Kidney (tissue), 14 donors: Measurements from ENCODE around the gene TMEM203. TPM values are rescaled to one million over a fixed set of nuclear protein-coding genes. Genes with fewer than 3 reads are reported as not detected.

ENCODE experiments used
- DNase-seq, 5 donors: peaks; one replicate each; pipeline ENCODE4 v3.0.0-alpha.2; 2013 to 2020
- FAIRE-seq: peaks from 2 replicates; lab custom pipeline; 2012; peaks lifted over from hg19 to GRCh38; lab: Jason Lieb, UNC
- H3K27ac ChIP-seq, 2 donors: one replicate each; pipeline ENCODE4 v1.7.0; 2013; ENCODE audit warnings: low read depth in 2 of 2, low read length in 2 of 2, inconsistent platforms in 1 of 2
- H3K27me3 ChIP-seq: one replicate; pipeline ENCODE4 v1.7.1; 2013; ENCODE audit warnings: low read length, inconsistent platforms; ENCODE audit not compliant: control insufficient read depth, insufficient read depth
- H3K36me3 ChIP-seq, 3 donors: one replicate each; pipeline versions ENCODE4 v1.7.0 to v1.7.1; 2013; ENCODE audit warnings: low read length in 3 of 3, control low read depth in 1 of 3, inconsistent platforms in 1 of 3; ENCODE audit not compliant: insufficient read depth in 3 of 3, control insufficient read depth in 2 of 3
- H3K4me1 ChIP-seq, 3 donors: one replicate each; pipeline versions ENCODE4 v1.7.0 to v1.7.1; 2013; ENCODE audit warnings: low read length in 3 of 3, inconsistent platforms in 1 of 3, low read depth in 1 of 3; ENCODE audit not compliant: control insufficient read depth in 2 of 3, insufficient read depth in 2 of 3
- H3K4me3 ChIP-seq, 3 donors: one replicate each; pipeline versions ENCODE4 v1.7.0 to v1.8.1; 2013; ENCODE audit warnings: low read length in 3 of 3, control low read depth in 1 of 3, inconsistent platforms in 1 of 3
- H3K9ac ChIP-seq, 3 donors: one replicate each; pipeline versions ENCODE4 v1.7.0 to v1.7.1; 2013; ENCODE audit warnings: low read length in 3 of 3, control low read depth in 1 of 3, inconsistent platforms in 1 of 3
- H3K9me3 ChIP-seq, 3 donors: one replicate each; pipeline versions ENCODE4 v1.7.0 to v1.7.1; 2013; ENCODE audit warnings: low read length in 3 of 3, control low read depth in 1 of 3, inconsistent platforms in 1 of 3; ENCODE audit not compliant: control insufficient read depth in 2 of 3, insufficient read depth in 1 of 3
- CTCF ChIP-seq: IDR thresholded peaks from 3 replicates; pipeline ENCODE4 v1.5.1; 2012; ENCODE audit warnings: mild to moderate bottlenecking, moderate library complexity, borderline replicate concordance; ENCODE audit not compliant: insufficient read depth; ENCODE audit errors: extremely low read depth
- intact Hi-C: fragments of 100-400 bp; cut with DNase I; formaldehyde crosslinking; loops from one replicate; pipeline ENCODE4 v1.11.1; 2022
- polyA plus RNA-seq: library from polyadenylated mRNA; stranded (reverse); fragments of 350-450 nt; fragmentation: Illumina TruSeq; extraction: RNeasy Lipid Tissue Mini Kit (QIAGEN cat#74804); gene quantifications from one replicate; pipeline ENCODE4 v1.2.3, GENCODE V29; 2014; ENCODE audit warnings: low read depth, low replicate concordance; ENCODE audit not compliant: insufficient read depth
- total RNA-seq: library from RNA; stranded (reverse); fragmentation: NEBNext Ultra II Directional; extraction: Animal tissue kit (Norgen Biotek cat#: 25700); gene quantifications from one replicate; pipeline ENCODE4 v1.2.1, GENCODE V29; 2021
- donor health status: control.
- donor health status: control.
- donor health status: control.
- donor health status: control.
- donor health status: control.
- donor health status: DM: yes; HTN: yes; CAD: no.
- donor health status: Normal renal cell carcinoma (clear cell type).

The TMEM203 gene
- total and polyA plus RNA-seq, 2 donors from 2014 or later = 36.3 to 53.5 TPM

DNA sequence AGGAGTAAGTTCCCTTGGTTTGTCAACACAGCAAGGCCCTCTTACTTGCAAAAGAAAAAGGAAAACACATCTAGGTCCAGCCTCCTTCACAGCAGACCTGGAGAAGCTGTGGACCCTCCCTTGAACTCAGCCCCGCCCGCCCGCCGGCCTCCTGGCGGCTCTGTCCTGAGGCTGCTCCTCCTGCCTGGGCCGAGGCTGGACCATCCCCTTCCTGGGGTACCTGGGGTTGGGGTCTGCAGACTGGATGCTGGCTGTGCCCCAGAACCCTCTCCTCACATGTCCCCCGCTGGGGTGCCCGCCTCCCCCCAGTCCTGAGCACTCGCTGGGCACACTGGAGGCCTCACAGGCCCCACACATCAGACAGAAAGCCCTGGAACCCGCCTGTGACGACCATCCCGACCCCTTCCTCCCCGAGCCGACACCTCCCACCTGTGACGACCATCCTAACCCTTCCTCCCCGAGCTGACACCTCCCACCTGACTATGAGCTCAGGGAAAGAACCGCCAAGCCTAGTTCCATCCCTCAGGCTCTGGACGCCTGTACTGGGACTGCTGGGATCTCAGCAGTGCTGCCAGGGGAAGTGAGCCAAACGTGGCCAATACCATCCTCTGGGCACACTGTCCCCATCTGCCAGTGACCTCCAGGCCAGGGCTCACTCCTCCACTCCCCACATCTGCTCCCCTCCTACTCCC lies 26.4 kb downstream of the TMEM203 start:
- no peak overlapping the region for H3K9ac ChIP-seq
- no peaks in the 10 kb centered on the region for H3K27me3 ChIP-seq
- no peaks in the 10 kb centered on the region for H3K4me1 ChIP-seq
- H3K4me3 ChIP-seq = no peak overlapping the region
- H3K36me3 ChIP-seq = peaks cover 0 to 22% (median 22%) of the 10 kb centered on the region in 3 donors
- no peak overlapping the region for H3K27ac ChIP-seq
- H3K9me3 ChIP-seq = no peaks in the 10 kb centered on the region
- no peak for FAIRE-seq
- DNase-seq = no peak
- intact Hi-C loops = no loop called here
- no peak for TF ChIP-seq CTCF

DNA sequence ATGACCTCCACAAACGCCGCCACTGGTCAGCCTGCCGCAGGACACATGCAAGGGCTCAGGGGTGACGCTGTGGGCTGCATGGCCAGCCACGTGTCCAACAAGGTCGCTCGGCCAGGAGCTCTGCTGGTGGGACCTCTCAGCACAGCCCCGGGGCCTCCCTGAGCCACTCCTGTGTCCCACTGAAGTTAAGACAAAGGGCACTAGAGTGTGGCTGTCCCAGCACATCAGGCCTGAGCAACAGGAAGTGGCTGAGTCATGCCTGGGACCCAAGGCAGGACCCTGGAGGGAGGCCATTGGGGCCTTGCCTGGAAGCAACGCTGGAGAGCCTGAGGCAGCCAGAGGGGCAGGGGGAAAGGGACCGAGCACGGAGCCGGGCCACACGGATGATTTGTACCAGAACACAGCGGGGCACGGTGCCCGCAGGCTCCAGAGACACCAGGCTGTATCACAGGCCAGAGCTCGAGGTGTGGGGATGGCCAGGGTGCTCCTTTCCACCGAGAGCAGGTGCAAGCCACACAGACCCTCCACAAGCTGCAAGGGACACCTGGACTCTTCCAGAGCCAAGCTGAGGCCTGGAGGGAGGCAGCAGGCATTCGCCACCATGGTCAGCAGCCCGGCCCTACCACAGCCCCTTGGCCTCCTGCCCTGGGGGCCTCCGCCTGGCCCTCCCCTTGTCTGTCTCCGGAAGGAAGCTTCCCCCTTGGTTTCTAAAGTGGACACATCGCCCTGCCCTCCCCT lies 27.1 kb downstream of the TMEM203 start:
- Histone ChIP-seq H3K27ac (no peak overlapping the region), H3K27me3 (no peaks in the 10 kb centered on the region), H3K36me3 (peaks cover 0 to 18% (median 16%) of the 10 kb centered on the region in 3 donors), H3K4me1 (peaks cover 0 to under 1% (median 0%) of the 10 kb centered on the region in 3 donors), H3K4me3 (no peak overlapping the region), H3K9me3 (no peaks in the 10 kb centered on the region), H3K9ac (no peak overlapping the region)
- FAIRE-seq (no peak), DNase-seq (no peak)
- no peak for TF ChIP-seq CTCF
- intact Hi-C loops = no loop called here

GRCh38 chr9:137176302-137177182 lies 28.9 kb downstream of the TMEM203 start:
- Histone ChIP-seq H3K36me3 (peaks cover 0 to 8% (median 7%) of the 10 kb centered on the region in 3 donors), H3K27me3 (no peaks in the 10 kb centered on the region), H3K27ac (no peak overlapping the region), H3K9ac (no peak overlapping the region), H3K4me1 (peaks cover 0 to 2% (median 0%) of the 10 kb centered on the region in 3 donors), H3K4me3 (no peak overlapping the region), H3K9me3 (no peaks in the 10 kb centered on the region)
- peak; percentile 45 for TF ChIP-seq CTCF
- FAIRE-seq (no peak), DNase-seq (no peak)
- intact Hi-C loops = no loop called here
